ENCODE results near the gene CEP68.

The CEP68 gene

DNA sequence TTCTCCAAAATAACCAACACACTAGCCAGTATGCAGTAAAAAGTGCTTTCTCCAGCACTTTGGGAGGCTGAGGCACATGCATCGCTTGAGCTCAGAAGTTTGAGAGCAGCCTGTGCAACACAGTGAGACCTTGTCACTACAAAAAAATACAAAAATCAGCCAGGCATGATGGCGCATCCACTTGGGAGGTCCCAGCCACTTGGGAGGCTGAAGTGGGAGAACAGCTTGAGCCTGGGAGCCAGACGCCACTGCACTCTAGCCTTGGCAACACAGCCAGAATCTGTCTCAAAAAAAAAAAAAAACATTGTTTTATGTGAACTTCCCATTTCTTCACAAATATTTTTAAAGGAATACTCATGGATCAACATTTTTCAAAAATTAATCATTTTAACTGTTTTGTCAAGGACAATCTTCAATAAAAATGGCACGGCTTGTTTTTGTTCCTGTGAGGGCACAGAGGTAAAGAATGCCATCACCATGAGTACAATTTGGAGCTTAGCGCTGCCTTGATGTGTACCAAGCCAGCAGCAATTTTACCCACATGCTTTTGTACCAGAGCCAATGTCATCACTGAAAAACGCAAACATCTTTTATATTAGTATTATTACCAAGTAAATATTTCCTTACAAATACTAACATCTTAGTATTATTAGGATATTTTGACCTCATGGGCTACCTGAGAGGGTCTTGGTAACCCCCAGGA, 46.9 kb downstream of the CEP68 start:
- Histone ChIP-seq H3K27me3 (ENCODE audit: insufficient read depth, low read length, poor library complexity, severe bottlenecking) (no peaks in the 10 kb centered on the region), H3K4me3 (ENCODE audit: low read length, poor library complexity, severe bottlenecking) (no peak overlapping the region), H3K9me2 (replicated peaks; ENCODE audit: low read depth, low read length) (no peaks in the 10 kb centered on the region), H3K4me1 (ENCODE audit: insufficient read depth, low read length, poor library complexity, severe bottlenecking) (no peaks in the 10 kb centered on the region), H3K36me3 (ENCODE audit: insufficient read depth, low read length) (peaks cover 66% of the 10 kb centered on the region; the same call in 1 of the 2 replicates), H3F3A (ENCODE audit: low read depth) (no peaks in the 10 kb centered on the region), H3K4me2 (ENCODE audit: low read depth, low read length, poor library complexity, severe bottlenecking) (no peak overlapping the region), H3K79me2 (ENCODE audit: insufficient read depth, low read length) (peaks cover 58% of the 10 kb centered on the region), H4K20me1 (ENCODE audit: insufficient read depth, low read length, poor library complexity, severe bottlenecking) (peaks cover 55% of the 10 kb centered on the region), H3K9ac (ENCODE audit: low read depth, low read length, poor library complexity, severe bottlenecking) (no peak overlapping the region), H3K9me3 (ENCODE audit: insufficient read depth, low read depth, low read length) (no peaks in the 10 kb centered on the region), H2AFZ (ENCODE audit: low read length) (no peak overlapping the region)
- TF ChIP-seq EZH2phosphoT487 (IDR thresholded peaks at IDR 0.05; ENCODE audit: borderline replicate concordance) (no peak), CTCF (conservative IDR thresholded peaks at IDR 0.05; ENCODE audit: low read length) (no peak)

DNA sequence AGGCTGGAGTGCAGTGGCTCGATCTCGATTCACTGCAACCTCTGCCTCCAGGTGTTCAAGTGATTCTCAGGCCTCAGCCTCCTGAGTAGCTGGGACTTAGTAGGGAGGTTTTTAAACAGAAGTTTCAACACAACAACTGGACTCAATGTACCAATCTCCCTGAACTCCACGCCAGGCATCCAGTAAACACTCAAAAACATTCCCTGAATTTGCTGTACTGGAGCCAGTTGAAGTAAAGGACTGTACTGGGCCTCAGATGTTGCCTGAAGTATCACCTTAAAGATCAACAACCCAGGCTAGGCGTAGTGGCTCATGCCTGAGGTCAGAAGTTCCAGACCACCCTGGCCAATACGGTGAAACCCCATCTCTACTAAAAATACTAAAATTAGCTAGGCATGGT, 51.3 kb downstream of the CEP68 start:
- Histone ChIP-seq H4K20me1 (ENCODE audit: insufficient read depth, low read length, poor library complexity, severe bottlenecking) (peaks cover 70% of the 10 kb centered on the region), H3K4me1 (ENCODE audit: insufficient read depth, low read length, poor library complexity, severe bottlenecking) (no peaks in the 10 kb centered on the region), H3K9ac (ENCODE audit: low read depth, low read length, poor library complexity, severe bottlenecking) (no peak overlapping the region), H3K27me3 (ENCODE audit: insufficient read depth, low read length, poor library complexity, severe bottlenecking) (no peaks in the 10 kb centered on the region), H3K4me3 (ENCODE audit: low read length, poor library complexity, severe bottlenecking) (no peak overlapping the region), H3F3A (ENCODE audit: low read depth) (no peaks in the 10 kb centered on the region), H2AFZ (ENCODE audit: low read length) (no peak overlapping the region), H3K4me2 (ENCODE audit: low read depth, low read length, poor library complexity, severe bottlenecking) (no peak overlapping the region), H3K79me2 (ENCODE audit: insufficient read depth, low read length) (peaks cover 87% of the 10 kb centered on the region), H3K36me3 (ENCODE audit: insufficient read depth, low read length) (peaks cover 25% of the 10 kb centered on the region; the same call in 1 of the 2 replicates), H3K9me2 (replicated peaks; ENCODE audit: low read depth, low read length) (no peaks in the 10 kb centered on the region), H3K9me3 (ENCODE audit: insufficient read depth, low read depth, low read length) (no peaks in the 10 kb centered on the region)
- TF ChIP-seq CTCF (conservative IDR thresholded peaks at IDR 0.05; ENCODE audit: low read length) (no peak), EZH2phosphoT487 (IDR thresholded peaks at IDR 0.05; ENCODE audit: borderline replicate concordance) (no peak)

DNA sequence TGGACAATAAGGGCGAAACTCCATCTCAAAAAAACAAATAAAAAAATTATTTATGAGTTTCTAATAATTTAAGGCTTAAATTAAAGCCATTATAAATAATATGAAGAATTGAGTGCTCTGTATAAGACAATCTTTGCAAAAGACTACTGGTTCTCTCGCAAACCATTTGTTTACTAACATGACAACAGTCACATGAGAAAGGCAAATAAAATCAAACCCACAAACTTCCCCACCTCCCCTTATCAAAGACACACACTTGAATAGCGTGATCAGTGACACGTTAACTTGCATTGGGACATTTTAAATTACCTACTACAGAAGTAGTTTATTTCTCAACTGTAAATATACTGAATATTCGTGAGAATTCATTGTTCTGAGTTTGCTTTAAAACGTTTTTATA, 52.6 kb downstream of the CEP68 start:
- Histone ChIP-seq H3K9ac (ENCODE audit: low read depth, low read length, poor library complexity, severe bottlenecking) (no peak overlapping the region), H3K27me3 (ENCODE audit: insufficient read depth, low read length, poor library complexity, severe bottlenecking) (no peaks in the 10 kb centered on the region), H3K9me2 (replicated peaks; ENCODE audit: low read depth, low read length) (no peaks in the 10 kb centered on the region), H2AFZ (ENCODE audit: low read length) (no peak overlapping the region), H3K4me1 (ENCODE audit: insufficient read depth, low read length, poor library complexity, severe bottlenecking) (no peaks in the 10 kb centered on the region), H3K79me2 (ENCODE audit: insufficient read depth, low read length) (peaks cover 99% of the 10 kb centered on the region), H3K36me3 (ENCODE audit: insufficient read depth, low read length) (peaks cover 16% of the 10 kb centered on the region; the same call in 1 of the 2 replicates), H3F3A (ENCODE audit: low read depth) (no peaks in the 10 kb centered on the region), H4K20me1 (ENCODE audit: insufficient read depth, low read length, poor library complexity, severe bottlenecking) (peaks cover 82% of the 10 kb centered on the region), H3K9me3 (ENCODE audit: insufficient read depth, low read depth, low read length) (no peaks in the 10 kb centered on the region), H3K4me2 (ENCODE audit: low read depth, low read length, poor library complexity, severe bottlenecking) (no peak overlapping the region), H3K4me3 (ENCODE audit: low read length, poor library complexity, severe bottlenecking) (no peak overlapping the region)
- TF ChIP-seq EZH2phosphoT487 (IDR thresholded peaks at IDR 0.05; ENCODE audit: borderline replicate concordance) (no peak), CTCF (conservative IDR thresholded peaks at IDR 0.05; ENCODE audit: low read length) (no peak)
